COR-L47 (cell line): ENCODE data around the gene TGM5.

ENCODE experiments used
- DNase-seq: peaks from one replicate; lab custom pipeline; 2025; lab: John Stamatoyannopoulos, UW

The TGM5 gene

GRCh38 chr15:43196760-43197548 is 69.8 kb downstream of the TGM5 start:
- no peak for DNase-seq

DNA sequence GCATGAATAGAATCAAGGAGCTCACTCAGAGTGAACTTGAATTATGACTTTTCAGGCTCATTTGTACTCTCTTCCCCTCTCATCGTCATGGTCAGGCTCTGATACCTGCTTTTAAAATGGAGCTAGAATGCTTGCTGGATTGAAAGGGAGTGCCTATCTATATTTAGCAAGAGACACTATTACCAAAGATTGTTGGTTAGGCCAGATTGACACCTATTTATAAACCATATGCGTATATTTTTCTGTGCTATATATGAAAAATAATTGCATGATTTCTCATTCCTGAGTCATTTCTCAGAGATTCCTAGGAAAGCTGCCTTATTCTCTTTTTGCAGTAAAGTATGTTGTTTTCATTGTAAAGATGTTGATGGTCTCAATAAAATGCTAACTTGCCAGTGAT is 71.9 kb downstream of the TGM5 start:
- no peak for DNase-seq

DNA sequence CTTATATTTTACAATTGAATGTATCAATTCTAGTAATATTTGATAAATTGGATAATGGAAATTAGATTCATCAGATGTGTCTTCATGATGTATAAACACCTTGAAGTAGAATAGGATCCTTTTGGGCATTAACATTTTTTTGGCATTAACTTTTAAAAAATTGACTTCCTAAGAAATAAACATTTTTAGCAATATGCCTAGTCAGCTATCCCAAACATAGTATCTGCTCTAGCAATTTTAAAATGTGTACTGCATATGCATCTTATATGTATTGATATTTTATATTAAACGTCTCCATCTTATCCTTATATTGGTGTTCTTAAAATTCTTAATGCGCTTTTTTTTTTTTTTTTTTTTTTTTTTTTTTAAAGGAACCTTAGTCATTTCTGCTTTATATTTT is 73.0 kb downstream of the TGM5 start:
- no peak for DNase-seq

GRCh38 chr15:43190178-43190577 is 76.5 kb downstream of the TGM5 start:
- no peak for DNase-seq

DNA sequence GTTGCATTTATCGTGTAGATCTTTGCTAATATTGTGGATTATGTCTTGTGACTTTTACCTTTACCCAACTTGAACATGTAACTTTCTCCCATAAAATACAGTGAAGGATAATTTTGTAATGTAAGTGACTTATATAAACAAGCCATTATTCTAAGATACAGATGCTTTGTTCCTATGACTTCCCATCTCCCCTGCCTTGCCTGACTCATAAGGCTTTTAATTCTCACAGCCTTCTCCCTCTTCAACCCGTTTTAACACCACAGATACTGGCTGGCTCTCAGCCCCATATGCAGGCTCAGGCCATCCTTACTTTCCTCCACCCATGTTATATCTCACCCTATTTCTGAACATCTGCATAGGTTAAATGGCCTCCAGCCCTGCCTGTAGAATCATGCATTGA is 77.4 kb downstream of the TGM5 start:
- no peak for DNase-seq

- peak; percentile 35 for DNase-seq
These were observed 79.1 kb downstream of the TGM5 start for GRCh38 chr15:43187544-43188155.

DNA sequence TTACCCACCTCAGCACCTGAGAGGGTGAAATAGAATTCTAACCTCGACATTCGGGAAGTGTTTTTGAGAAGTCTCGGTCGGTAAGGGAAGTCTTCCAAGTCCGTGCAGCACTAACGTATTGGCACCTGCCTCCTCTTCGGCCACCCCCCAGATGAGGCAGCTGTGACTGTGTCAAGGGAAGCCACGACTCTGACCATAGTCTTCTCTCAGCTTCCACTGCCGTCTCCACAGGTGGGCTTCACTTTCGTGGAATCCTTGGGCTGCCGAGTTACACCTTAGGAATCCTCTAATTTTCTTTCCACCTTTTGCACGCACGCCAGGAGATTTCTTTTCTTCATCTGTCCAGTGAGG is 80.8 kb downstream of the TGM5 start:
- DNase-seq: no peak

DNA sequence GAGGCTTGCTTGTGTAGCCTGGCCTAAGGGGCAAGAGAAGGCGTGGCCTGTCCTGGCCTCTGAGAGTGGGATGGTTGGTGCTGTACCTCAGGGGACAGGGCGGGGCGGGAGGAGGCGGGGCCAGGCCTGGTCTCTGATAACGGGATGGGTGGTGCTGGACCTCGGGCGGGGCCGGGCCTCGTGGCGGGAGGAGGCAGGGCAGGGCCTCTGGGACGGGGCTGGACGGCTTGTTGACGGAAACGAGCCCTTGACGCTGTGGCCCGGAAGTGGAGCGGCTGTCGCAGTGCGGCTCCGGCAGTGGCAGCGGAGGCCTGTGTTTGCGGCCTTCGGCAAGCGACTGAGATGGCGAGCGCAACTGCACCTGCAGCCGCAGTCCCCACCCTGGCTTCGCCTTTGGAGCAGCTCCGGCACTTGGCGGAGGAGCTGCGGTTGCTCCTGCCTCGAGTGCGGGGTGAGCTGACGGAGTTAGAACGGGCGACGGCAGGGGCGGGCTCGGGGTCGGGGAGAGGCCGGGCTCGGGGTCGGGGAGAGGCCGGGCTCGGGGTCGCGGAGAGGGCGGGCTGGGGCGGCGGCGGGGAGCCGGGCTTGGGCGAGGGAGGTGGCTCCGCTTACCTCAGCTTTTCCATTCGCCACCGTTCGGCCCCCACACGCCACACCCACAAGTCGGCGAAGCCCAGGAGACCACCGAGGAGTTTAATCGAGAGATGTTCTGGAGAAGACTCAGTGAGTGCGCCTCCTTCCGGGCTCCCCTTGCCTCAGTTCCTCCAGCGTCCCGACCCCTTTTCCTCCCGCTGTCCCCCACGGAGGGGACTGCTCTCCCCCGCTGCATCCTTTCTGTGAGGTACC is 81.3 kb downstream of the TGM5 start, which contains the start of gene CCNDBP1:
Gene CCNDBP1 (plus strand): TSS at position 247 of the 846 bp plus-strand sequence. CDS start 96 bp downstream, at position 343.
- peak; percentile 84 for DNase-seq

GRCh38 chr15:43184407-43185124 is 82.2 kb downstream of the TGM5 start:
- DNase-seq: no peak

DNA sequence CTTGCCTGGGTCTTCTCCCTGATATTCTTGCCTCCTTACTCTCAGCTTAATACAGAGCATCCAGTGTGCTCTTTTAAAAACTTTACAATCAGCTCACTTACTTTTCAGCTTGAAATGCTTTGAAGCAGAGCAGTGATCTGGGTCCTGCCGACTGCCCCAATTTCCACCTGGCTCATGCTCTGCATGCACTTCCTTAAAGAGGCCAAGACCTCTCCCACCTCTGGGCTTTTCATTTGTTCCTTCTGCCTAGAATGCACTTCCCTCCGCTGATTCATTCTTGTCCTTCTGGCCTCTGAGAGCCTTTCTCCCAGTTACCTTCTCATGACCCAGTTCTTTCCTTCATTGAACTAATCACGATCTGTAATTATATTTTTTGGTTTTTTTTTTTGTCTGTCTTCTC is 83.5 kb downstream of the TGM5 start:
- no peak for DNase-seq
